ENCODE measurements around the gene PELI3.

Gene PELI3

DNA sequence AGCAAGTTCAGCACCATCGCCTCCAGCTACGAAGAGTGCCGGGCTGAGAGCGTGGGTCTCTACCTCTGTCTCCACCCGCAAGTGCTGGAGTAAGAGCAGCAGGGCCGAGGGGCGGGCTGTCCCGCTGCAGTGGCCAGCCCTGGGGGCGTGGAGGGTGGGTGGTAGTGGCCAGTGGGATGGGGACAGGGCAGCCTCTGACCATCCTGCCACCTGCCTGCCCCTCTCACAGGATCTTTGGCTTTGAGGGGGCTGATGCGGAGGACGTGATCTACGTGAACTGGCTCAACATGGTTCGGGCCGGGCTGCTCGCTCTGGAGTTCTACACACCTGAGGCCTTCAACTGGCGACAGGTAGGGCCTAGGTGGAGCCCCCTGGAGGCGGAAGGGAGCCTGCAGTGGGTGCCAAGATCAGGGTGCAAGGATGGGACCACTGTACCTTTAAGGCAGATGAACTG is 28.7 kb downstream of the PELI3 start:
- Histone ChIP-seq H3K27ac (no peak overlapping the region), H3K4me3 (ENCODE audit: low read depth, low read length) (no peak overlapping the region), H3K27me3 (replicated peaks) (no peaks in the 10 kb centered on the region), H3K36me3 (replicated peaks) (peaks cover 34% of the 10 kb centered on the region)
- in situ Hi-C loops (cut with HindIII; ENCODE audit: low pct_ligation_motif_present, low sequenced_read_pairs): no loop called here
- DNase-seq: no peak
- TF ChIP-seq, protein P1, sequence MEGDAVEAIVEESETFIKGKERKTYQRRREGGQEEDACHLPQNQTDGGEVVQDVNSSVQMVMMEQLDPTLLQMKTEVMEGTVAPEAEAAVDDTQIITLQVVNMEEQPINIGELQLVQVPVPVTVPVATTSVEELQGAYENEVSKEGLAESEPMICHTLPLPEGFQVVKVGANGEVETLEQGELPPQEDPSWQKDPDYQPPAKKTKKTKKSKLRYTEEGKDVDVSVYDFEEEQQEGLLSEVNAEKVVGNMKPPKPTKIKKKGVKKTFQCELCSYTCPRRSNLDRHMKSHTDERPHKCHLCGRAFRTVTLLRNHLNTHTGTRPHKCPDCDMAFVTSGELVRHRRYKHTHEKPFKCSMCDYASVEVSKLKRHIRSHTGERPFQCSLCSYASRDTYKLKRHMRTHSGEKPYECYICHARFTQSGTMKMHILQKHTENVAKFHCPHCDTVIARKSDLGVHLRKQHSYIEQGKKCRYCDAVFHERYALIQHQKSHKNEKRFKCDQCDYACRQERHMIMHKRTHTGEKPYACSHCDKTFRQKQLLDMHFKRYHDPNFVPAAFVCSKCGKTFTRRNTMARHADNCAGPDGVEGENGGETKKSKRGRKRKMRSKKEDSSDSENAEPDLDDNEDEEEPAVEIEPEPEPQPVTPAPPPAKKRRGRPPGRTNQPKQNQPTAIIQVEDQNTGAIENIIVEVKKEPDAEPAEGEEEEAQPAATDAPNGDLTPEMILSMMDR (IDR thresholded peaks at IDR 0.05; ENCODE audit: low read depth, low read length, missing control alignments): peak; percentile 41

DNA sequence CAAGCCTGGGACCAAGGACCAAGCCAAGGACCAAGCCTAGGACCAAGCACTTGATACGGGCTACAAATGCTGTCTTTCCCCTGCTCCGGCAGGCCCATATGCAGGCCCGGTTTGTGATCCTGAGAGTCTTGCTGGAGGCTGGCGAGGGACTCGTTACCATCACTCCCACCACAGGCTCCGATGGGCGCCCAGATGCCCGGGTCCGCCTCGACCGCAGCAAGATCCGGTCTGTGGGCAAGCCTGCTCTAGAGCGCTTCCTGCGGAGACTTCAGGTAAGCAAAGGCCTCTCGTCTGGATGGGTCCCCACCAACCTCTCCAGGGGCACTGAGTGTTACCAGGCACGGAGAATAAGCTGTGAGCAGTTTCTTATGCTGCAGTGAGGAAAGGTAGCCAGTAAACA is 30.5 kb downstream of the PELI3 start:
- no peak overlapping the region for H3K27ac ChIP-seq
- TF ChIP-seq, protein P1 (IDR thresholded peaks at IDR 0.05; ENCODE audit: low read depth, low read length, missing control alignments): no peak
- H3K27me3 ChIP-seq (replicated peaks): no peaks in the 10 kb centered on the region
- in situ Hi-C loops (cut with HindIII; ENCODE audit: low pct_ligation_motif_present, low sequenced_read_pairs): no loop called here
- DNase-seq: no peak
- H3K4me3 ChIP-seq (ENCODE audit: low read depth, low read length): no peak overlapping the region
- H3K36me3 ChIP-seq (replicated peaks): peaks cover 30% of the 10 kb centered on the region

DNA sequence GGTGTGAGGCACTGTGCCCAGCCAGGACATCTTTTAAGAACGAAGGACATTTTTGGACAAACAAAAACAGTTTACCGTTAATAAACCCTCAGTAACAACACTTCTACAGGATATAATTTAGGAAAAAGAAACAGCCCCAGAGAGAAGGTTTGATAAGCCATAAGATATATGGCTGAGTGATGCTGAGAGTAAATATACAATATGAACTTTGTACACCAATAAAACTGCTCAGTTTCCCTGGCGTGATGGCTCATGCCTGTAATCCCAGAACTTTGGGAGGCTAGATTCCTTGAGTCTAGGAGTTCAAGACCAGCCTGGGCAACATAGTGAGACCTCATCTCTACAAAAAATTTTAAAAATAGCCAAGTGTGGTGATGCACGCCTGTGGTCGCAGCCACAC is 31.8 kb downstream of the PELI3 start:
- H3K27me3 ChIP-seq (replicated peaks): no peaks in the 10 kb centered on the region
- peaks cover 18% of the 10 kb centered on the region for H3K36me3 ChIP-seq (replicated peaks)
- in situ Hi-C loops (cut with HindIII; ENCODE audit: low pct_ligation_motif_present, low sequenced_read_pairs): no loop called here
- no peak for DNase-seq
- no peak overlapping the region for H3K27ac ChIP-seq
- TF ChIP-seq, protein P1 (IDR thresholded peaks at IDR 0.05; ENCODE audit: low read depth, low read length, missing control alignments): no peak
- H3K4me3 ChIP-seq (ENCODE audit: low read depth, low read length): no peak overlapping the region

DNA sequence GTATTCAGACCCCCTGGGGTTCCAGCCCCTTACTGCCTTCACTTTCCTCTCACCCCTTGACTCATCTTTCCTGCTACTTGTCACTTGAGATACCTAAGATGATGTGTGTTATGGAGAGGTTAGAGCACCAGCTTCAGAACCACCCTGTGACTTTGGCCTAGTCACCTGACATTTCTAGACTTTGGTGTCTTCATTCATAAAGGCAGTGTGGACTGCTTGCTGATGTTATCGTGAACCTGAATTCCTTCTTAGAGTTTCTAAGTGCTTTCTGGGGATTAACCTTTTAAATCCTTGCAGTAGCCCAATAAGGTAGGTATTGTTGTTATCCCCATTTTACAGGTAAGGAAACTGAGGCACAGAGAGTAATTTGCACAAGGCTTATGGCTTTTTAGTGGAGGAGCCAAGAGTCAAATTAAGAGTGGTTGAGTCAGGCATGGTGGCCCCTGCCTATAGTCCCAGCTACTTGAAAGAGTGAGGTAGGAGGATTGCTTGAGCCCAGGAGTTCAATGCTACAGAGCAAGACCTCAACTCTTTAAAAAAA is 38.6 kb downstream of the PELI3 start:
- in situ Hi-C loops (cut with HindIII; ENCODE audit: low pct_ligation_motif_present, low sequenced_read_pairs): no loop called here
- Histone ChIP-seq H3K27me3 (replicated peaks) (no peaks in the 10 kb centered on the region), H3K36me3 (replicated peaks) (peaks cover 8% of the 10 kb centered on the region), H3K27ac (no peak overlapping the region), H3K4me3 (ENCODE audit: low read depth, low read length) (no peak overlapping the region)
- TF ChIP-seq, protein P1 (IDR thresholded peaks at IDR 0.05; ENCODE audit: low read depth, low read length, missing control alignments): no peak
- no peak for DNase-seq

DNA sequence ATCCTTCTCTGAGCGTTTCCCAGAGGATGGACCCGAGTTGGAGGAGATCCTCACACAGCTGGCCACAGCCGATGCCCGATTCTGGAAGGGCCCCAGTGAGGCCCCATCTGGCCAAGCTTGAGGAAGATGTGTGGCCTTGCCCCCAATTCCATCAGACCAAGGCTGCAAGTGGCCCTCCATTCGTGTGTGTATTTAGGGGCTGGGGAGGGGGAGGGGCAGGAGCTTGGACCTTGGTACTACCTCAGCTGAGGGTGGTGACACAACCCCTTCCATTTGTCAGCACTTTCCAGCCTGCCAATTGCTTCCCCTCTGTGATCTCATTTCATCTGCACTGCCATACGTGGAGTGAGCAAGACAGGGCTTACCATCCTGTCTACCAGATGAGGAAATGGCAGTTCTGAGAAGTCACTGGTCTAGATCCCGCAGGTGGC is 42.4 kb downstream of the PELI3 start:
- in situ Hi-C loops (cut with HindIII; ENCODE audit: low pct_ligation_motif_present, low sequenced_read_pairs): no loop called here
- Histone ChIP-seq H3K4me3 (ENCODE audit: low read depth, low read length) (no peak overlapping the region), H3K27me3 (replicated peaks) (no peaks in the 10 kb centered on the region), H3K36me3 (replicated peaks) (peaks cover 12% of the 10 kb centered on the region), H3K27ac (no peak overlapping the region)
- TF ChIP-seq, protein P1 (IDR thresholded peaks at IDR 0.05; ENCODE audit: low read depth, low read length, missing control alignments): no peak
- DNase-seq: no peak

Data from brain microvascular endothelial cell (primary cell).